Keratinocyte (primary cell): ENCODE data around the gene ZNF205. TPM values are rescaled to one million over a fixed set of nuclear protein-coding genes. Genes with fewer than 3 reads are reported as not detected.
"Not testable (repeated sequence)": the region's sequence is repeated elsewhere in the genome, so short reads cannot be mapped to it uniquely, and the experiment has no call there.

Source experiments
- DNase-seq: peaks from one replicate; pipeline ENCODE4 v3.0.0-alpha.2; 2011; ENCODE audit warnings: low read depth, missing footprints, low spot score
- FAIRE-seq: peaks from 2 replicates; lab custom pipeline; 2011; peaks lifted over from hg19 to GRCh38; lab: Jason Lieb, UNC
- H2AFZ ChIP-seq: 2 replicates; pipeline ENCODE4 v1.6.0; 2012; ENCODE audit warnings: low read length, control low read depth, inconsistent platforms; ENCODE audit not compliant: control insufficient read depth
- H3K27ac ChIP-seq: 2 replicates; pipeline ENCODE4 v1.5.1; 2011; ENCODE audit warnings: low read length; ENCODE audit not compliant: control insufficient read depth, insufficient read depth
- H3K27me3 ChIP-seq: 3 replicates; pipeline ENCODE4 v1.6.0; 2011; ENCODE audit warnings: low read length; ENCODE audit not compliant: control insufficient read depth, insufficient read depth; ENCODE audit errors: extremely low read depth
- H3K36me3 ChIP-seq, 2 experiments: 2 replicates in 1 of 2; 3 replicates in 1 of 2; pipeline ENCODE4 v1.5.1; 2011; ENCODE audit warnings: low read length in 2 of 2, mild to moderate bottlenecking in 1 of 2; ENCODE audit not compliant: control insufficient read depth in 2 of 2, insufficient read depth in 2 of 2; ENCODE audit errors: extremely low read depth in 1 of 2
- H3K4me1 ChIP-seq: 3 replicates; pipeline ENCODE4 v1.5.1; 2011; ENCODE audit warnings: low read length; ENCODE audit not compliant: control insufficient read depth, insufficient read depth; ENCODE audit errors: extremely low read depth
- H3K4me2 ChIP-seq: 3 replicates; pipeline ENCODE4 v1.6.0; 2011; ENCODE audit warnings: low read depth, low read length; ENCODE audit not compliant: control insufficient read depth, insufficient read depth; ENCODE audit errors: extremely low read depth
- H3K4me3 ChIP-seq, 3 experiments: fragments of 200-600 bp in 1 of 3; sonication (generic) in 1 of 3; 2 replicates in 2 of 3; 3 replicates in 1 of 3; pipeline ENCODE4 v1.5.1; 2011 to 2016; ENCODE audit warnings: low read length in 3 of 3, mild to moderate bottlenecking in 3 of 3, control low read depth in 2 of 3, inconsistent platforms in 1 of 3, low read depth in 1 of 3, mixed read lengths in 1 of 3, mixed run types in 1 of 3, moderate library complexity in 1 of 3; ENCODE audit not compliant: control insufficient read depth in 2 of 3, insufficient read depth in 2 of 3; ENCODE audit errors: extremely low read depth in 1 of 3
- H3K79me2 ChIP-seq: 2 replicates; pipeline ENCODE4 v1.6.0; 2012; ENCODE audit warnings: low read length; ENCODE audit not compliant: control insufficient read depth, insufficient read depth
- H3K9ac ChIP-seq: 3 replicates; pipeline ENCODE4 v1.6.0; 2011; ENCODE audit warnings: low read length; ENCODE audit not compliant: control insufficient read depth, insufficient read depth; ENCODE audit errors: extremely low read depth
- H3K9me1 ChIP-seq: 3 replicates; pipeline ENCODE4 v1.6.0; 2011; ENCODE audit warnings: low read length; ENCODE audit not compliant: control insufficient read depth, insufficient read depth; ENCODE audit errors: extremely low read depth
- H3K9me3 ChIP-seq: 2 replicates; pipeline ENCODE4 v1.5.1; 2012; ENCODE audit warnings: low read depth, low read length; ENCODE audit not compliant: control insufficient read depth
- H4K20me1 ChIP-seq: 3 replicates; pipeline ENCODE4 v1.6.0; 2011; ENCODE audit warnings: low read length; ENCODE audit not compliant: control insufficient read depth, insufficient read depth; ENCODE audit errors: extremely low read depth
- CTCF ChIP-seq, 3 experiments: IDR thresholded peaks in 1 of 3; conservative IDR thresholded peaks in 1 of 3; optimal IDR thresholded peaks in 1 of 3; 2 replicates in 2 of 3; 3 replicates in 1 of 3; pipeline versions ENCODE3 to v1.5.1; 2011; ENCODE audit warnings: low read length in 3 of 3, mild to moderate bottlenecking in 3 of 3, moderate library complexity in 2 of 3, control low read depth in 1 of 3, inconsistent platforms in 1 of 3; ENCODE audit not compliant: insufficient read depth in 2 of 3; ENCODE audit errors: extremely low read depth in 1 of 3
- EZH2 ChIP-seq: IDR thresholded peaks from one replicate; pipeline ENCODE4 v1.6.1; 2012; ENCODE audit warnings: inconsistent platforms, mild to moderate bottlenecking, low read length, moderate library complexity
- dilution Hi-C: fragments of 300-500 bp; cut with MboI; formaldehyde crosslinking; loops from one replicate; pipeline ENCODE4 v1.7.0; 2020; ENCODE audit warnings: low sequenced_read_pairs; ENCODE audit not compliant: extremely low pct_ligation_motif_present
- polyA plus RNA-seq, 5 experiments: library from polyadenylated mRNA; depleted of rRNA in 3 of 5; stranded (reverse) in 3 of 5; stranded (forward) in 1 of 5; unstranded in 1 of 5; fragments of >200 nt; gene quantifications; 1 replicate in 1 of 5; 2 replicates in 3 of 5; 3 replicates in 1 of 5; pipeline versions ENCODE4 v1.2.1 to v1.2.3, GENCODE V29; 2011 to 2012; ENCODE audit warnings: missing spikeins in 2 of 5, low read depth in 1 of 5, low replicate concordance in 1 of 5

ZNF205 gene
- polyA plus RNA-seq, 1 donor (not counting 4 experiments of a cell fraction or from before 2014, with no cell fraction given), result 6.0 TPM

DNA sequence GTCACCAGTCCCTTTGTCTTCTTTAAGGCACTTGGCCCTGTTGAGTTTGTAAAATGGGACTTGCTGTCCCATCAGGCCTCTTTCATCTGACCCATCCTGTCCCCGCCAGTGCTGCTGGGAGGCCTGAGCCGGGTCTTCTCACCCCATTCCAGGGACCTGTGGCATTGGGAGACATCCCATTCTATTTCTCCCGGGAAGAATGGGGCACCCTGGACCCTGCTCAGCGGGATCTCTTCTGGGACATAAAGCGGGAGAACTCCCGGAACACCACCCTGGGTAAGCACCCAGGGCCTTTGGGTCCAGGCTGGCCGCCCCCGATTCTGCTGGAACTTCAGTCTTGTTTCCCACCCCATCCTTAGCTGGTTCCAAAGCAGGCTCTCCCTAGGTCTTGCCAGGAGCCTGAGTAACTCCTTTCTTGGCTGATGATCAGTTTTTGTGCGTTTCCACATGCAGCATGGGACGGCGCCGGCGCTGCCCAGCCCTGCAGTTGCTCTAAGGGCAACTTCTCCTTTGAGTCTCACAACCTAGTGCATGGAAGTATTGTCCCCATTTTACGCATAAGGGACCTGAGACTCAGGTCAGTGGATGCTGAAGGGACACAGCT is 26.5 kb downstream of the ZNF205 start:
- dilution Hi-C loops, result no loop called here
- H3K27ac ChIP-seq, result no peak overlapping the region
- H3K4me3 ChIP-seq, result no peak overlapping the region
- TF ChIP-seq CTCF (optimal IDR thresholded peaks at IDR 0.05 in 1 of 3, IDR thresholded peaks at IDR 0.05 in 1 of 3, conservative IDR thresholded peaks at IDR 0.05 in 1 of 3; ENCODE audit: extremely low read depth in 1 of 3, insufficient read depth in 2 of 3, low read length in 3 of 3) (no peak), EZH2 (no peak)
- peaks cover 5% of the 10 kb centered on the region for H3K4me1 ChIP-seq
- H3K27me3 ChIP-seq, result no peaks in the 10 kb centered on the region
- H3K4me2 ChIP-seq, result no peak overlapping the region
- H3K9me1 ChIP-seq, result no peaks in the 10 kb centered on the region
- no peak overlapping the region for H3K9ac ChIP-seq
- FAIRE-seq (no peak), DNase-seq (no peak)
- H3K9me3 ChIP-seq, result no peaks in the 10 kb centered on the region
- H3K79me2 ChIP-seq, result peaks cover 18% of the 10 kb centered on the region
- peaks cover 0 to 9% of the 10 kb centered on the region in 2 experiments for H3K36me3 ChIP-seq
- H2AFZ ChIP-seq, result no peak overlapping the region
- H4K20me1 ChIP-seq, result no peaks in the 10 kb centered on the region

- H3K4me1 ChIP-seq, H2AFZ ChIP-seq, H3K27ac ChIP-seq, H3K27me3 ChIP-seq, H3K9ac ChIP-seq, DNase-seq, dilution Hi-C loops, H3K9me3 ChIP-seq, H3K4me2 ChIP-seq, H4K20me1 ChIP-seq, FAIRE-seq, H3K4me3 ChIP-seq, H3K36me3 ChIP-seq, H3K9me1 ChIP-seq: not testable (repeated sequence)
- peaks cover 12% of the 10 kb centered on the region for H3K79me2 ChIP-seq
Observed at GRCh38 chr16:3139561-3139960, 27.2 kb downstream of the ZNF205 start.
